ENCODE data around the gene MTRF1L.

The MTRF1L gene

DNA sequence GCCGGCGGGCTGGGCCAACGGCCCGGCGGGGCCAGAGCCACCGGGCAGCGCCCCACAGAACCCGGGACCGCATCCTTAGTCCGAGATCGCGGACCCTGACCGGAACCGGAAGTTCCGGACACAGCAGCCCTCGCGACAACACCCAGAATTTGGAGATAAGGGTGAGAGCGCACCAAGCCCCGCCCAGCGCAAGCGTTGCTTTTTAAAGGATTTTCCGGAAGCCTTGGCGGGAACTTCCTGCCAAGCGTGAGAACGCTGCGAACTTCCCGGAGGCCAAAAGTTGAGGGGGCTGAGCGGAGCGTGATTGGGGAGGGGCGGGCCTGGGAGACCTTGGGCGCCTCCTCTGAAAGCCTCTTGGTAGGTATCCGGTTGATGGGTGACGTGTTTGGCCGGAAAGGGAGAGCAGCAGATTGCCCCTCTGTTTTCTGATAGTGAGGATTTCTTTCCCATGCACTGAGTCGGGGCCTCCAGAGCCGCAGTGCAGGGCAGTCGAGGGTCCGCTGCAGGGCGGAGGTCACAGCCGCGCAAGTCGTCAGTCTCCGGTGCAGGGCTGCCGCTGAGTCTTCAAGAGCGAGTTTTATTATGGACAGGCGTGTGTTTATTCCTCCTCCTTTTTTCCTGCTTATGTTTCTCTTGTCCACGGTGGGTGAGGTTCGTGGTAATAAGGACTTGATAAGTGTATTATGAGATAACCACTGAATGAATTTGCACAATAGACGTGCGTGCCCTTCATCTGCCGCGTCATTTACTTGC, at the start of gene MTRF1L:
Gene MTRF1L (minus strand): TSS at position 97 of the 753 bp plus-strand sequence. CDS start 24 bp downstream, at position 73.
- FAIRE-seq (peak; percentile 98), DNase-seq (ENCODE audit: insufficient read length, low spot score) (peak; percentile 75)

- no peak for DNase-seq (ENCODE audit: insufficient read length, low spot score)
- FAIRE-seq, result no peak
These were observed 49.3 kb upstream of the MTRF1L start for GRCh38 chr6:153051801-153052200.

DNA sequence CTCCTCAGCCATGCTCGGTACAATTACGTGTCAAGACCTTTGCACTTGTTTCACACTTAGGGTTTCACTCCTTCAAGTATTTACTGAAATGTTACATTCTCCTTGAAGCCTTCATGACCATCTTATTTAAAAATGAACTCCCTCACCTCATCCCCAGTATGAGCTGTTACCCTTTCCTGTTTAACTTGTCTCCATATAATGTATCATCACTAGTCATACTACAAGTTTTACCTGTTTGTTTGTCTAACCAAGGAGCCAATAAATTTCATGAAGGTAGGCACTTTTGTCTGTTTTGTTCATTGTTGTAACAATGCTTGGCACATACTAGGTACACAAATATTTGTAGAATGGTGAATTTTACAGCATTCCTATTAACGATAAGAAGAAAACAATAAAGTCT, 46.1 kb upstream of the MTRF1L start:
- no peak for DNase-seq (ENCODE audit: insufficient read length, low spot score)
- FAIRE-seq, result no peak

GRCh38 chr6:153047386-153047785, 44.9 kb upstream of the MTRF1L start:
- DNase-seq (ENCODE audit: insufficient read length, low spot score) (no peak), FAIRE-seq (no peak)

DNA sequence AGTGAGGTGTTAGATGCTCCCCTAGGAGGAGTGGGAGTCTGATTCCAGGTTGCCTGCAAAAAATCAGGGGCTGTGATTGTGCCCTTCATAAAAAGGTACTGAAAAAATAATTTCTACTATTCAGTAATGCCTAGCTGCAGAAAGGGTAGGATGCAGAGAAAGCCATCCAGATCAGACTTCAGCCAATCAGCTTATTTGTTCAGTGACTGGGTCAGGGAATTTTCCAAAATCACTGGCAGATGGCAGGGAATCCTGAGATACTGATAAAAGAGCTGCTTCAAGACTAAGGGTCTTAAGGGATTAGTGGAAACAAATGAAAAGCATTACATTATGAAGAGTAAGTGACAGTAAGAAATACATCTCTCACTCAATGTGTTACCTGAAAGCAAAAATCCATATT, 42.8 kb upstream of the MTRF1L start:
- no peak for DNase-seq (ENCODE audit: insufficient read length, low spot score)
- no peak for FAIRE-seq

GRCh38 chr6:153044295-153044694, 41.8 kb upstream of the MTRF1L start:
- FAIRE-seq (no peak), DNase-seq (ENCODE audit: insufficient read length, low spot score) (no peak)

GRCh38 chr6:153043719-153044118, 41.2 kb upstream of the MTRF1L start:
- DNase-seq (ENCODE audit: insufficient read length, low spot score) (no peak), FAIRE-seq (no peak)

GRCh38 chr6:153038378-153039057, 36.0 kb upstream of the MTRF1L start:
- DNase-seq (ENCODE audit: insufficient read length, low spot score) (no peak), FAIRE-seq (no peak)

GRCh38 chr6:153034139-153034538, 31.6 kb upstream of the MTRF1L start:
- DNase-seq (ENCODE audit: insufficient read length, low spot score) (no peak), FAIRE-seq (no peak)

- DNase-seq (ENCODE audit: insufficient read length, low spot score) (no peak), FAIRE-seq (peak; percentile 39)
These were observed 29.9 kb upstream of the MTRF1L start for GRCh38 chr6:153032255-153032882.

DNA sequence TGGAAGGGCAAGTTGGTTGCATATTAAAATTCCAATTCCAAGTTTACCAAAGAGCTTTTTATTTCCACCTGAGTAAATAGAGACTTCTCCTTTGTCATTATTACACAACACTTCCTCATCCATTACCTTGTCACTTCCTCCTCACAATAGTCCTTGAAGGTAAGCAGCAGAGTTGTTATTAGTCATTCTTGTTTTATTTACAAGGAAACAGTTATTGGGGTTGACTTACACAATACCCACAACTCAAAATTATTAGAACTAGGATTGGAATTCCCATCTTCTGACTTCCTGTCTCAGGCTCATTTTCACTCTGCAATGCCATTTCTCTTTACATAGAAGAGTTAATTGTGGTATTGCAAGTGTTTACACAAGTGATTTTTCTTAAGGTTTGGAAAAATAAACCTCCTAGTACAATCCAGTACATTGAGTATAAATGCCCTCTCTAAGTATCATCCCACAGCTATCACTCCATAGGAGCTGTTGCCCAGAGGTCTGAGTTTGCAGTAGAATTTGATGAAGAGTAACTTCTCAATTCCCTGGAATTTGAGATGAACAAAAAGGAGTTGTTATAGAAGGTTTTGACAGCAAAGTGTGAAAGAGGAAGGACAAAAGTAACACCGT, 28.9 kb upstream of the MTRF1L start:
- no peak for FAIRE-seq
- DNase-seq (ENCODE audit: insufficient read length, low spot score), result no peak

DNA sequence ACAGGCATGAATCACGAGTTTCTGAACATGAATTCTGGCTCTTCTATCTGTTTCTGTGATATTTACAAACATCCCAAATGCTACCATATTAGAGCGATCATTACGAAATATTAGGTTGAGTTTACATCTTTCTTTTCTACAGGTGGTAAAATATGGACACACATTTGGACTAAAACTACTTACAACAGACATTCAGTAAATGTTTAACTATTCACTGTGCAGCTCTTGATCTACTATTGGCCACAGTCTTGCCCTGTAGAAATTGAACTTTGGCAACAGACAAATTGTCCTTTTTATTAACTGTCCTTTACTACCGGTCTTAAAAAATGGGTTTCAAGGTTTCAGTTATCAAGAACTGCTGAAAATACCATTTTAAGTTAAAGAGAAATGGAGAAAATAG, 26.5 kb upstream of the MTRF1L start:
- FAIRE-seq, result no peak
- DNase-seq (ENCODE audit: insufficient read length, low spot score), result no peak

DNA sequence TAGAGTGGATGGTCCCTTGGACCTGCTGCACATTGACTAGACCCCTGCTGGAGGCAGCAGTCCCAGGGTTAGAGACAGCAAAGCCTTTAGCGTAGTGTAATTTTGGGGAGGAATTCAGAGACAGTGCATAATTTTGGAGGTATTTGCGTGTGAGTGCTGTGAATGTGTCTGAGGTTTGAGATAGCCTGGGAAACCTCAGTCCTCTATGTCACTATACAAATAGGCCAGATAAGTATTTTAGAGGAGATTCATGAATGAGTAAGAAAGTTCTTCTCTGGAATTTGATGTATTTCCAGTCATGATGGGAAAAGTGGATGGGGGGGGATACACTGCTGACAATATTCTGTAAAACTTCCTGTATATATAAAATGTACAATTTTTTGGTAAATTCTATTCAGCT, 25.8 kb upstream of the MTRF1L start:
- FAIRE-seq, result no peak
- DNase-seq (ENCODE audit: insufficient read length, low spot score), result no peak

GRCh38 chr6:153027480-153027879, 25.0 kb upstream of the MTRF1L start:
- DNase-seq (ENCODE audit: insufficient read length, low spot score) (no peak), FAIRE-seq (no peak)

DNA sequence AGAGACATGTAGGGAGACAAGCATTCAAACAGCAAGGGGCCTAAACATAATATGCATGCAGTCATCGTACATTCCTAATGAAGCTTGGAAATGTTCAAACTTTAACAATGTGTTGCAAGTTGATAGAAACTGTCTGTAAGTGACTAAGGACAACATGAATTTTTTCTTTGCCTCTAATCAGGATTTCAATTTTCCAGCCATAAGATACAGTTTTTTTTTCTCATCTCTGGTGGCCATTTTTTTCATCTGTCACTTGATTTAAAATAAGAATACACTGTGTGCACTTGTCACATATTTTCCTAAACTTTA, 22.2 kb upstream of the MTRF1L start:
- FAIRE-seq (no peak), DNase-seq (ENCODE audit: insufficient read length, low spot score) (no peak)

DNA sequence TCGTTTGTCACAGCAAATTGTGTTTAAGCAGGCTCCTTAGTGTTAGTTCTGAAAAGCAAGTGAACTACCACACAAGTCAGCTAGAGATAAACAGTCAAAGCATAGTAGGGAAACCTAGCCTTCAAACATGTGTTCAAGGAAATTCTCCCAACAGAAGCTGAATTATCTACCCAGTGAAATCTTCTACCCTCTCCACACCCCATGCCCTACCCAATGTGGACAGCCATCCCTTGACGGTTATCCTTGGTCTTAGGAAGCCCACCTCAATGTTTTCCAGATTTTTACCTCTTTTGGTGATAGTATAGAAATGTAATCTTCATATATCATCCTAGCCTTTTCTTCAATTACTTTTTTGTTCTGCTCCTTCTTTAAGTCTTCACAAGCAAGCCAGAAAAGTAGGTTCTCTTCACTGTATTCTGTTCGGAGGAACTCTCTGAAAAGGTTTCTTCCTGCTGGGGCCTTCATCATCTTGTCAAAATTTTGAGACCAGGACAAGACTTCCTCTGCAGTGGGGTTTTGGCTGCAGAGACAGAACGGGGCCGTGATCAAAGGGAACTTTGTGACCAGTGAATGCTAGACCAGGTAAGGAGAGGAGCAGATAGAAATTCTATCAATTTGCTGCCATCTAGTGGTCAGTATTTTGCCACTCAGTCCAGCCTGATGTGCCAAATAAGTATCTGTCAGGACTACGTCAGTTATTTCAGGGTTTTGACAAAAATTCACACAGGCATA, 21.6 kb upstream of the MTRF1L start:
- DNase-seq (ENCODE audit: insufficient read length, low spot score), result peak; percentile 27
- FAIRE-seq, result peak; percentile 84

DNA sequence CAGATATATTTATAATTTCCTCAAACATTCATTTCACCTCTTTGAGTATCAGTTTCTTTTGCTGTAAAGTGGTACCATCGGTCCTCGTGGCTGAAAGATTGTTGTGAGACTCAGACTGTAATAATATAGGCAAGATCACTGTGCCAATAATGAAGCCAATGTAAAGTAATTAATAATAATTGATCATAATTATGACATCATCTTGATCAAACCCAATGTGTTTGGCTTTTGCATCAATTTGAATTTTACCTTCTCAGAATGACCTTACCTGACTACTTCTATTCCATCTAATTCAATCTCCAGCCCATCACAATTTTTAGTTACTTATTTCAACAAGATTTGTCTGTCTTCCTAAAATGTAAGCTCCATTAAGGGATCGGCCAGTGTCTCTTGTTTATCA, 15.8 kb upstream of the MTRF1L start:
- DNase-seq (ENCODE audit: insufficient read length, low spot score), result no peak
- FAIRE-seq, result no peak

DNA sequence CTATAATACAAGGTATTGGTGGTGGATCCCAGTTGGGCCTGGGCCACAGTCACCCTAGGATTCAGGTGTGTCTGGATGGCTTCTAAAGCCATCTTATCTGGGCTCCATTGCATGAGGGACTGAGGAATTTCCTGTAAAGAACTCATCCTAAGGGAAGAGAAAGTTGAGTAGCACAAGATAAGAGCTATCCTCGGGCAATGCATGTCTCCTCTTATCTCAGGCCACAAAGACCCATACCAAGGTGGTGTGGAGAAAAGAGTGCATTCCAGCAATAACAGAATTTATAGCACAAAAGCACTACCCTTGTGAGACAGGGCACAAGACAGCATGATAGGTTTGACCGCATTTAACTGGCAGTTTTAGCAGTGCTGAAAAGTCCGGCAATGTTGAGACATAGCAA, 14.3 kb upstream of the MTRF1L start:
- DNase-seq (ENCODE audit: insufficient read length, low spot score) (no peak), FAIRE-seq (no peak)

GRCh38 chr6:153015094-153015640, 12.7 kb upstream of the MTRF1L start:
- DNase-seq (ENCODE audit: insufficient read length, low spot score) (no peak), FAIRE-seq (no peak)

- FAIRE-seq (peak; percentile 33), DNase-seq (ENCODE audit: insufficient read length, low spot score) (no peak)
These were observed 10.9 kb upstream of the MTRF1L start for GRCh38 chr6:153013438-153013837.

GRCh38 chr6:153012856-153013255, 10.3 kb upstream of the MTRF1L start:
- DNase-seq (ENCODE audit: insufficient read length, low spot score) (no peak), FAIRE-seq (no peak)
